Ectodermal cell (in vitro differentiated cells): ENCODE data around the gene MRGPRX3. TPM values are rescaled to one million over a fixed set of nuclear protein-coding genes. Genes with fewer than 3 reads are reported as not detected.

Experiments
- H3K27ac ChIP-seq: 2 replicates; pipeline ENCODE4 v1.7.0; 2013; ENCODE audit warnings: mild to moderate bottlenecking, low read depth, low read length; ENCODE audit not compliant: insufficient read depth, poor library complexity, severe bottlenecking
- H3K27me3 ChIP-seq: 2 replicates; pipeline ENCODE4 v1.7.0; 2013; ENCODE audit warnings: mild to moderate bottlenecking, low read length; ENCODE audit not compliant: insufficient read depth, control insufficient read depth, poor library complexity, severe bottlenecking
- H3K36me3 ChIP-seq: one replicate; pipeline ENCODE4 v1.7.0; 2013; ENCODE audit warnings: low read length; ENCODE audit not compliant: control insufficient read depth, insufficient read depth
- H3K4me1 ChIP-seq: one replicate; pipeline ENCODE4 v1.7.0; 2013; ENCODE audit warnings: low read length; ENCODE audit not compliant: control insufficient read depth, insufficient read depth
- H3K4me3 ChIP-seq: 2 replicates; pipeline ENCODE4 v1.7.0; 2013; ENCODE audit warnings: low read depth, low read length, control low read depth; ENCODE audit not compliant: insufficient read depth
- H3K9me3 ChIP-seq: 2 replicates; pipeline ENCODE4 v1.7.0; 2013; ENCODE audit warnings: mild to moderate bottlenecking, low read length, moderate library complexity; ENCODE audit not compliant: control insufficient read depth
- WGBS, 2 experiments: methylation state at CpG; one replicate each; pipeline ENCODE4 v1.1.7; 2013; ENCODE audit warnings: missing lambda C conversion rate in 2 of 2; 5-methylcytosine and 5-hydroxymethylcytosine counted together
- polyA plus RNA-seq, 4 experiments: library from polyadenylated mRNA; stranded (reverse); fragments of 50-300 nt; gene quantifications; one replicate each; pipeline ENCODE4 v1.2.3, GENCODE V29; 2013

The MRGPRX3 gene
- not detected for polyA plus RNA-seq (2013, experiment 1 of 4)
- polyA plus RNA-seq (2013, experiment 2 of 4): not detected
- not detected for polyA plus RNA-seq (2013, experiment 3 of 4)
- not detected for polyA plus RNA-seq (2013, experiment 4 of 4)

DNA sequence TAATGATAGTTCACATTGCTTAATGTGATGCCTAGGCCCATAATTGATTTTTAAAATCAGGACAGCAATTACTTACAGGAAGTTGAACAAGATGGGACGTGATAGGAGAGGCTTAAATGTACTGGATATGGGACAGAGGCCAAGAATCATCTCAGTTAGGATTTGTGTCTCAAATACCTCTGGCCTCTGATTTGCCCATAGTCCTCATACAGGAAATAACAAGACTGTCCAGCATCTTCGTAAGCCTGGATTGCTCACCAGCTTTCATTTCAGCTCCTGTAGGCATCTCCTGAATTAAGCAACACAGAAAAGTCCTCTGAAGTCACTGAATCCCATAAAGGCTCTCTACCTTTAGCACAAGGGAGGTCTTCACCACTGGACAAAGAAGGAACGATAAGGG lies at the start of gene MRGPRX3:
MRGPRX3 (plus strand) TSS at position 231 of the 400 bp plus-strand sequence. CDS start 4,632 bp downstream, outside the sequence.
- Histone ChIP-seq H3K36me3 (no peaks in the 10 kb centered on the region), H3K4me3 (no peak within 1 kb of the TSS), H3K27ac (no peak within 1 kb of the TSS), H3K27me3 (no peaks in the 10 kb centered on the region), H3K4me1 (no peaks in the 10 kb centered on the region), H3K9me3 (no peaks in the 10 kb centered on the region)
- 91 to 93% methylated on average over 3 of the region's 3 CpGs for WGBS, 2 experiments

DNA sequence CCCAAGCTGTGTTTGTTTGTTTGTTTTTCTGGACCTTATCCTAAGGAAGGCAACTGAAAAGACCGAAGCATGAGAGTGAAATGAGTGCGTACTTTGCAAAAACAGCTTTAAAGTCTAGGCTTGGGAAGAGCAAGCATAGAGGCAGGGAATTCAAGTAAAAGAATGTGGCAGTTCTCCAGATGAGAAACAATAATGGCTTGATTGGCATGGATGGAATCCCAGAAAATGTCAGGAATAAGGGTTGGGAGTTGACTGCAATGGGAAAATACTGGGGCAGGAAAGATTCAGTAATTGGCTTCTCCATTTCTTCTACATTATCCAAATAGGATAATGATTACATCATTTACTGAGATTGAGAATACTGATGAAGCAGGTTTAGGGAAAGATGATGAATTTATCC lies 44.0 kb upstream of the MRGPRX3 start:
- H3K4me1 ChIP-seq: no peaks in the 10 kb centered on the region
- peaks cover 58% of the 10 kb centered on the region for H3K36me3 ChIP-seq
- H3K27me3 ChIP-seq: no peaks in the 10 kb centered on the region
- WGBS, 2 experiments: 97 to 100% methylated on average over 2 of the region's 2 CpGs
- H3K9me3 ChIP-seq: no peaks in the 10 kb centered on the region
- H3K4me3 ChIP-seq: no peak overlapping the region
- H3K27ac ChIP-seq: no peak overlapping the region

DNA sequence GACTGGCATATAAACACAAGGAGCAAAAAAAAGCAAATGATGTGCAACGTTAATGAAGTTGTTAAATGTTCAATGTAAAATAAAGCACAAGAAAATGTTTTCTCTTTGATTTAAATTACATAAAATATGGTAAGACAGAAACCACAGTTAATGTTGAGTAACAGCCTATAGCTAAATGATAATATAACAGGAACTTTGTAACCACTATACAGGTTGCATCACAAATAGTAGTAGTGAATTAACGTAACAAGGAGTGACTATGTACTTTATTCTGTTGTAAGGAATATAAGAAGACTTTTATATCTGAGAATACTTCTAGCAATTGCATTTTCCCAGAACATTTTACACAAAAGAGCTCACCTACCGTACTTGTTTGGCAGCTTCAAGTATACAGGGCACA lies 43.4 kb upstream of the MRGPRX3 start:
- Histone ChIP-seq H3K4me3 (no peak overlapping the region), H3K4me1 (no peaks in the 10 kb centered on the region), H3K9me3 (no peaks in the 10 kb centered on the region), H3K27ac (no peak overlapping the region), H3K36me3 (peaks cover 62% of the 10 kb centered on the region), H3K27me3 (no peaks in the 10 kb centered on the region)
- 89 to 95% methylated on average over 1 to 2 of the region's 3 CpGs for WGBS, 2 experiments

DNA sequence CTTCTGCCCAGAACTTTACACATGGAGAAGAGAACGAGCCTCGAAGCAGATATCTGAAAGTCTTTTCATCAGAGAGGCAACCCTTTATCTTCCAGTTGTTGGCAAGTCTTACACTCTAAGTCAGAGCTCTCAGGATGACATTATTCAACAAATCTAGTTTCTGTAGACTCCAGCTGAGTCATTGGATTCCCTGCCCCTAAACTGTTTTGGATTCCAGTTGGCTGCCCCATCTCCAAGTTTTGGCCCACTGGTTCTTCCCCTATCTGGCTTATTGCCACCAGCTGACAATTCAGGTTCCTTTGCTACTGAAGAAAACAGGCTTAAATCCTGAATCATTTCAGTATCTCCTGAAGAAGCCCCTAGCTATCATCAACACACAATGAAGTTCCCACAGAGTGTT lies 40.6 kb upstream of the MRGPRX3 start:
- H3K4me3 ChIP-seq: no peak overlapping the region
- H3K9me3 ChIP-seq: no peaks in the 10 kb centered on the region
- 91 to 98% methylated on average over 2 of the region's 2 CpGs for WGBS, 2 experiments
- no peaks in the 10 kb centered on the region for H3K4me1 ChIP-seq
- H3K27me3 ChIP-seq: no peaks in the 10 kb centered on the region
- peaks cover 66% of the 10 kb centered on the region for H3K36me3 ChIP-seq
- H3K27ac ChIP-seq: no peak overlapping the region

DNA sequence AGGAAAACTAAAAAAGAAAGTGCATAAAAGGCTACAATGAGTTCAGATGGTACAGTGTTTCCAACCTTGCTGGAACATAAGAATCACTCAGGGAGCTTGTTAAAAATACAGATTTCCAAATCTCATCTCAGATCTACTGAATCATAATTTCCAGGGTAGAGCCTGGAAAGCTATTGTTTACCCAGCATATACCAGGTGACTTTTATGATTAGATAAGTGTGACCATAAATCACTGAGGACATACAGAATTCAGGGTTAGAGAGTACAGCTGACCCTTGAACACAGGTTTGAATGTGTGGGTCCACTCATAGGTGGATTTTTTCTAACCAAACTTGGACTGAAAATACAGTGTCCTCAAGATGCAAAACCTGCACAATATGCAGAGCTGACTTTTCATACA lies 38.4 kb upstream of the MRGPRX3 start:
- no peaks in the 10 kb centered on the region for H3K27me3 ChIP-seq
- no peak overlapping the region for H3K27ac ChIP-seq
- H3K36me3 ChIP-seq: peaks cover 56% of the 10 kb centered on the region
- no peaks in the 10 kb centered on the region for H3K4me1 ChIP-seq
- no peak overlapping the region for H3K4me3 ChIP-seq
- H3K9me3 ChIP-seq: no peaks in the 10 kb centered on the region

DNA sequence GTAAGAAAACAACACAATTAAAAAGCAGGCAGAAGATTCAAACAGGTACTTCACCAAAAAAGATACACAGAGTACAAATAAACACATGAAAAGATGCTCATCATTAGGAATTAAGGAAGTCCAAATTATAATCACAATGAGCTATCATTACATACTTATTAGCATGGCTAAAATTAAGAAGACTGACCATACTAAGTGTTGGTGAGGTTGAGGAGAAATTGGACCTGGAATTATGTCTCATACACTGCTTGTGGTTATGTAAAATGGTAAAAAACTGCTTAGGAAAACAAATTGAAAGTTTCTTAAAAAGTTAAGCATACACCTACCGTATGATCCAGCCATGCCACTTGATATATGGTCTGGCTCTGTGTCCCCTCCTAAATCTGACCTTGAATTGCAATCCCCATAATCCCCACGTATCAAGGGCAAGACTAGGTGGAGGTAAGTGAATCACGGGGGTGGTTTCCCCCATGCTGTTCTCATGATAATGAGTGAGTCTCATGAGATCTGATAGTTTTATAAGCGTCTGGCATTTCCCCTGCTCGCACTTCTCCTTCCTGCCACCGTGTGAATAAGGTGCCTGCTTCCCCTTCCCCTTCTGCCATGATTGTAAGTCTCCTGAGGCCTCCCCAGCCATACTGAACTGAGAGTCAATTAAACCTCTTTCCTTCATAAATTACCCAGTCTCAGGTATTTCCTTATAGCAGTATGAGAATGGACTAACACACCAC lies 31.3 kb upstream of the MRGPRX3 start:
- 75 to 81% methylated on average over 5 to 6 of the region's 6 CpGs for WGBS, 2 experiments
- no peak overlapping the region for H3K4me3 ChIP-seq
- H3K4me1 ChIP-seq: peaks cover 3% of the 10 kb centered on the region
- H3K36me3 ChIP-seq: peaks cover 16% of the 10 kb centered on the region
- H3K27ac ChIP-seq: no peak overlapping the region
- no peaks in the 10 kb centered on the region for H3K9me3 ChIP-seq
- H3K27me3 ChIP-seq: no peaks in the 10 kb centered on the region

DNA sequence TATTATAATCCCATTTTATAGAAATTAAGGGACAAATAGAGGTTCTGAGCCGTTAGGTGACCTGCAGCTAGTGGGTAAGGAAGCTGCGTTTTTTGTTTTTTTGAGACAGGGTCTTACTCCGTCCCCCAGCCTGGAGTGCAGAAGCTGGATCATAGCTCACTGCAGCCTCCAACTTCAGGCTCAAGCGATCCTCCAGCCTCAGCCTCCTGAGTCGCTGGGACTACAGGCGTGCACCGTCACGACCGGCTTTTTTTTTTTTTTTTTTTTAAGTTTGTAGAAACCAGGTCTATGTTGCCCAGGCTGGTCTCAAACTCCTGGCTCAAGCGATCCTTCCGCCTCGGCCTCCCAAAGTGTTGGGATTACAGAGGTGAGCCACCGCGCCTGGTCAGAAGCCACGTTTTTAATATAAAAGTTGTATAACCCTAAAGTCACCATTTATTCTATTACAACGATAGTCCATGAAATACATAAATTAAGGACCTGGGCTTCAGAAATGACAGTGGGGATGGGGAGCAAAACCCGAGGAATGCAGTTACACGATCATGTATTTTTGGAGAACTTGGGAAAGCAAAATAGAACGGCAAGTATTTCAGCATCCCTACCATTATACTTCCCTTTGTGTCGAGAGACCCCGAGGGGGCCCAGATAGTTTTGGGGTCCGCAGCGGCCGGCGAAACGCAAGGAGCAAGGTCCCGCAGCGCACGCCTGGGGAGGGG lies 27.1 kb upstream of the MRGPRX3 start:
- Histone ChIP-seq H3K4me3 (peak overlapping the region; percentile 99), H3K4me1 (peaks cover 3% of the 10 kb centered on the region), H3K27ac (no peak overlapping the region), H3K9me3 (no peaks in the 10 kb centered on the region), H3K36me3 (peaks cover 16% of the 10 kb centered on the region), H3K27me3 (no peaks in the 10 kb centered on the region)
- 22 to 26% methylated on average over 28 to 29 of the region's 29 CpGs for WGBS, 2 experiments

DNA sequence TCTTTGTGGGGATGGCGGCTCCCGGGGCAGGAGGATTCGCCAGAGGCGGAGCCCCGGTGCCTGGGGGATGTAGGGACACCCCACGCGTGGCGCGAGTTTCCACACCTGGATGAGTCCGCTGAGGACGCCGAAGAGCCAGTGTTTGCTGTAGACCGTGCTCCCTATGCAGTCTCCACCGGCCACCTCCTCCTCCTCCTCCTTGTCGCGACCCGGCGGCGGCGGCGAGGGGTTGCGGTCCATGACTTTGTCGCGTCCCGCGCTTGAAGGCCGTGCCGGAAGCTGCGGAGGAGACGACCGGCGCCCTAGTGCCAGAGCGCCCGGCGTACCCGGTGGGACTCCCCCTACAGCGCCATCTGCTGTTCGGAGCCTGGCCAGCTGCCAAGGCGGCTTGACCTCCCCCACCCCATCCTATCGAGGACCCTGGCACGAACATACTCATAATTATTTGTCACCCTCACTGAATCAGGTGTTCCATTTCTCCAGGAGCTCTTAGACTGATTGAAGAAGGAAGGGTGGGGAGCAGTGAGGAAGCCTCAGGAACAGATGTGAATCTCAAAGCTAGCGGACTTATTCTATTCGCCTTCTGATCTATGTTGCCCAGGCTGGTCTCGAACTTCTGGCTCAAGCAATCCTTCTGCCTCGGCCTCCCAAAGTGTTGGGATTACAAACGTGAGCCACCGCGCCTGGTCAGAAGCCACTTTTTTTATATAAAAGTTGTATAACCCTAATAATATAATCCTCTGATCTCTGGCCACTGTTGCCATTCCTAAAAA lies 26.4 kb upstream of the MRGPRX3 start, which contains the start of gene SAAL1:
SAAL1 (minus strand) TSS at position 281 of the 773 bp plus-strand sequence; CDS start at position 240, 41 bp downstream.
- peaks cover 14% of the 10 kb centered on the region for H3K36me3 ChIP-seq
- H3K4me1 ChIP-seq: peaks cover 3% of the 10 kb centered on the region
- no peak within 1 kb of the TSS for H3K27ac ChIP-seq
- H3K9me3 ChIP-seq: no peaks in the 10 kb centered on the region
- 7 to 11% methylated on average over 48 of the region's 48 CpGs for WGBS, 2 experiments
- H3K27me3 ChIP-seq: no peaks in the 10 kb centered on the region
- peak within 1 kb of the TSS; percentile 99 for H3K4me3 ChIP-seq

DNA sequence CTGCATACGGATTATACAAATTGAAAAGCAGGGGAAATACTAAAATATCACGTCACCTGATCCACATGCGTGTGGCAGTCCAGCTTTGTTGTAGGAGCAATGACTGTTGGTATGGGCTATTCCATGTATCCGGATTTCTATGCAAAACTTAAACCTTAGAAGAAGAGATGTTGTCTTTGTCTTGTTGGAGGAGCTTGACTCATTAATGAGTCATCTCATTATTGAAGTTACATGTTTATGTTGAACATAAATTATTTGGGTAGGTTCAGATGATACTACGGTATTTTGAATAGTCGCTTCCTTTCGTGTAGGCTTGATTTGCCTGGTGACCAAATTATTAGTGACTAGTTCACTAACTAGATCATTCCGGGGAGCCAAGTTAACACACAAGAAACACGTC lies 25.7 kb upstream of the MRGPRX3 start:
- WGBS, 2 experiments: 92 to 95% methylated on average over 9 of the region's 9 CpGs
- Histone ChIP-seq H3K36me3 (peaks cover 12% of the 10 kb centered on the region), H3K9me3 (no peaks in the 10 kb centered on the region), H3K27ac (no peak overlapping the region), H3K4me3 (no peak overlapping the region), H3K27me3 (no peaks in the 10 kb centered on the region), H3K4me1 (peaks cover 3% of the 10 kb centered on the region)

DNA sequence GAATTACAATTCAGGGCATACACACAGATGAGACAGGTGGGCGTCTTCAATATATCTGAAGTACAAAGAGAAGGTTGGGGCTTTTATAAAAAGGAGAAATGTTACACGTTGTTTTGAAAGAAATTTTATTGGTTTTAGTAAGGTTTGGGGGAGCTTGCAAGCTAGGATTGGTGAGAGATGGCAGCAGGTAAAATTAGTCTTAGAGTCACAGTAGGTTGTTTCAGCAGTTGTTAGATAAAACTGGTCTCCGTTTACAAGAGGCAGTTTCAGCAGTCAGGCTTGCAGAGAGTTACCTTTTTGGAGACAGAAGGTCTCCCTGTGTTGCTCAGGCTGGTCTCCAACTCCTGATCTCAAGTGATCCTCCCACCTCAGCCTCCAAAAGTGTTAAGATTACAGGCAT lies 24.1 kb upstream of the MRGPRX3 start:
- 83 to 86% methylated on average over 3 of the region's 3 CpGs for WGBS, 2 experiments
- Histone ChIP-seq H3K27me3 (peaks cover 4% of the 10 kb centered on the region), H3K27ac (no peak overlapping the region)

More for the DNA sequence above, 24.1 kb upstream of the MRGPRX3 start:
- Histone ChIP-seq H3K4me3 (no peak overlapping the region), H3K9me3 (no peaks in the 10 kb centered on the region), H3K4me1 (peaks cover 3% of the 10 kb centered on the region), H3K36me3 (peaks cover 5% of the 10 kb centered on the region)
